PC-3 (cell line): ENCODE results near the gene CNMD.

Source experiments
- CTCF ChIP-seq: fragments of 300-600 bp; sonication (generic); conservative IDR thresholded peaks from 2 replicates; pipeline ENCODE4 v1.5.1; 2017; ENCODE audit warnings: antibody characterized with exemption, low read depth, mild to moderate bottlenecking, low read length
- EZH2 ChIP-seq: fragments of 300-600 bp; sonication (generic); IDR thresholded peaks from one replicate; pipeline ENCODE4 v1.6.1; 2017; ENCODE audit warnings: antibody characterized with exemption, mild to moderate bottlenecking, low read length; ENCODE audit not compliant: unreplicated experiment
- EZH2phosphoT487 ChIP-seq: fragments of 300-600 bp; sonication (generic); IDR thresholded peaks from 2 replicates; pipeline ENCODE4 v1.6.1; 2018; ENCODE audit warnings: mild to moderate bottlenecking, antibody characterized with exemption, low read length, borderline replicate concordance

DNA sequence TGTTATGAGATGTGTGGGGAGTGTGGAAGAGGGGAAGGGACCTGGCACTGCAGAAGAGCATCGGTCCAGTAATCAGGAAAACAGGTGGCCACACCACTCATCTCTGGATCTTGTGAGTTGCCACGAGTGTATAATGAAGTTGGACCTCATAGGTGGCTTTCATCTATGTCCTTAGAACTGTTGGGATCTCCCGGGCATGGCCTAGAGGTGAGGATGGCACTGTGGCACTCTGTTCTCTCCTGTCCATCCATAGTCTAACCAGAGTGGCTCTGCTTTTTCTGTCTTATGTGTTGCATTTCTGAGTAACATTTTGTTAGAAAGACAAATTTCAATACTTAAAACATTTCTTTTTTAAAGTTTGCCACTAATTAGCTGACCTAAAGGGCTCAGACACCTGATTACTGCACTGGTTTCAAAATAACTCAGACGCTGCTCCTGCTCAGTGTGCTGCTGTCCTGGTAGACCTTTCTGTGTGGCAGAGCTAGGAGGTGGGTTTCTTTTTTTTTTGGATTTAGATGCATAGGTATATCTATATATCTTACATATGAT lies 5.5 kb downstream of the CNMD start:
- TF ChIP-seq EZH2 = no peak
- TF ChIP-seq CTCF = no peak
- no peak for TF ChIP-seq EZH2phosphoT487
